ENCODE results near the gene MYO7B.

DNA sequence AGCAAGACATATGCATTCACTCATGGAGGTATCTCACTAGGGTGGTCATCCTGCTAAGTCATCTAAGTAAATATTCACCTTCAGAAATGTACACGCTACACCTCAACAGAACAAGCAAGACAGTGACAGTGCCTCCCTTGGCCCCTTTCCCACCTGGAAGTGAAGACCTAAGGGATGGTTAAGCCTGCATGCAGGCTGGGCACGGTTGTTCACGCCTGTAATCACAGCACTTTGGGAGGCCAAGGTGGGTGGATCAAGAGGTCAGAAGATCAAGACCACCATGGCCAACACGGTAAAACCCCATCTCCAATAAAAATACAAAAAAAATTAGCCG, 135.4 kb downstream of the MYO7B start:
- TF ChIP-seq POLR2A (IDR thresholded peaks at IDR 0.05), result no peak
- TF ChIP-seq, protein P1, sequence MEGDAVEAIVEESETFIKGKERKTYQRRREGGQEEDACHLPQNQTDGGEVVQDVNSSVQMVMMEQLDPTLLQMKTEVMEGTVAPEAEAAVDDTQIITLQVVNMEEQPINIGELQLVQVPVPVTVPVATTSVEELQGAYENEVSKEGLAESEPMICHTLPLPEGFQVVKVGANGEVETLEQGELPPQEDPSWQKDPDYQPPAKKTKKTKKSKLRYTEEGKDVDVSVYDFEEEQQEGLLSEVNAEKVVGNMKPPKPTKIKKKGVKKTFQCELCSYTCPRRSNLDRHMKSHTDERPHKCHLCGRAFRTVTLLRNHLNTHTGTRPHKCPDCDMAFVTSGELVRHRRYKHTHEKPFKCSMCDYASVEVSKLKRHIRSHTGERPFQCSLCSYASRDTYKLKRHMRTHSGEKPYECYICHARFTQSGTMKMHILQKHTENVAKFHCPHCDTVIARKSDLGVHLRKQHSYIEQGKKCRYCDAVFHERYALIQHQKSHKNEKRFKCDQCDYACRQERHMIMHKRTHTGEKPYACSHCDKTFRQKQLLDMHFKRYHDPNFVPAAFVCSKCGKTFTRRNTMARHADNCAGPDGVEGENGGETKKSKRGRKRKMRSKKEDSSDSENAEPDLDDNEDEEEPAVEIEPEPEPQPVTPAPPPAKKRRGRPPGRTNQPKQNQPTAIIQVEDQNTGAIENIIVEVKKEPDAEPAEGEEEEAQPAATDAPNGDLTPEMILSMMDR (IDR thresholded peaks at IDR 0.05 in 4 of 5, conservative IDR thresholded peaks at IDR 0.05 in 1 of 5), result no peak
